NOMO-1 treated with dmso at 0.1 percent for 144 hours (cell line): ENCODE measurements around the gene SCUBE2.

Experiments used
- DNase-seq: peaks from one replicate; lab custom pipeline; 2025; ENCODE audit not compliant: unreplicated experiment; lab: John Stamatoyannopoulos, UW

SCUBE2 gene

DNA sequence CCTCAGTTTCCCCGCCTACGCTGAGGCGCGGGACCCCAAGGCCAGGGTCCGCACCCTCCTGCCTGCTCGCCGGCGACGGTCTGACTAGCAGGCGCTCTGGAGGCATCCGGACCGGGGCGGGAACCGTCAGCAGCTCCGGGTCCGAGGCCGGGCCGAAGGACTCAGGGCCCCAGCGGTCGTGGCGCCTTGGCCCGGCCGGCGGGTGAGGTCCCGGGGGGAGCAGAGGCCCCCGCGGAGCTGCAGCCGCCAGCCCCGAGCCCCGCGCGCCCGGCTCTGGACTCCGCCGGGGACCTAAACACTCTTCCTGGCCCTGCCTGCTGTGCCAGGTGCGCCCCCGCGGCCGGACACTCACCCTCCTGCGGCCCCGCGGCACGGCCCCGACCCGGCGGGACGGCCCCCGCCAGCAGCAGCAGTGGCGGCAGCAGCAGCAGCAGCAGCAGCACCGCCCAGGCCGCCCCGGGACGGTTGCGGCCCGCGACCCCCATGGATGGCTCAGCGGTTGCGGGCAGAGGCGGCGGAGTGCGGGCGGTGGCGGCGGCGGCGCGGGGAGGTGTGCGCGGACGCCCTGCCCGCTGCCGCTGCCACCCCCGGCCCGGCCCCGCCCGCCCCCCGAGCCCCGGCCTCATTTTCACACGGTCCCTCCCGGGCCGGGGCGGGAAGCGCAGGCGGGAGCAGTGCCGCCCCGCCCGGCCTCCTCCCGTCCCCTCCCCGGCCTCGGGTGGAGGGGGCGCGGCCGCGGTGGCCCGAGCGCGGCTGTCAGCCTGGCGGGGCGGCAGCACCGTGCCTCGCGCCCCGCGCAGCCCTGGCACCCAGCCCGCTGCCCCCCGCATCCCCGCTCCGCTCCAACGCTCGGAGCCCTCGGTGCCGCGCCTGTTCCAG lies at the start of gene SCUBE2:
SCUBE2 (minus strand) TSS at position 556 of the 879 bp plus-strand sequence; CDS start at position 485, 71 bp downstream.
- DNase-seq: no peak

- DNase-seq: no peak
Observed at GRCh38 chr11:9141186-9141585, 49.8 kb upstream of the SCUBE2 start.

GRCh38 chr11:9139628-9140357 lies 48.4 kb upstream of the SCUBE2 start:
- DNase-seq: no peak

DNA sequence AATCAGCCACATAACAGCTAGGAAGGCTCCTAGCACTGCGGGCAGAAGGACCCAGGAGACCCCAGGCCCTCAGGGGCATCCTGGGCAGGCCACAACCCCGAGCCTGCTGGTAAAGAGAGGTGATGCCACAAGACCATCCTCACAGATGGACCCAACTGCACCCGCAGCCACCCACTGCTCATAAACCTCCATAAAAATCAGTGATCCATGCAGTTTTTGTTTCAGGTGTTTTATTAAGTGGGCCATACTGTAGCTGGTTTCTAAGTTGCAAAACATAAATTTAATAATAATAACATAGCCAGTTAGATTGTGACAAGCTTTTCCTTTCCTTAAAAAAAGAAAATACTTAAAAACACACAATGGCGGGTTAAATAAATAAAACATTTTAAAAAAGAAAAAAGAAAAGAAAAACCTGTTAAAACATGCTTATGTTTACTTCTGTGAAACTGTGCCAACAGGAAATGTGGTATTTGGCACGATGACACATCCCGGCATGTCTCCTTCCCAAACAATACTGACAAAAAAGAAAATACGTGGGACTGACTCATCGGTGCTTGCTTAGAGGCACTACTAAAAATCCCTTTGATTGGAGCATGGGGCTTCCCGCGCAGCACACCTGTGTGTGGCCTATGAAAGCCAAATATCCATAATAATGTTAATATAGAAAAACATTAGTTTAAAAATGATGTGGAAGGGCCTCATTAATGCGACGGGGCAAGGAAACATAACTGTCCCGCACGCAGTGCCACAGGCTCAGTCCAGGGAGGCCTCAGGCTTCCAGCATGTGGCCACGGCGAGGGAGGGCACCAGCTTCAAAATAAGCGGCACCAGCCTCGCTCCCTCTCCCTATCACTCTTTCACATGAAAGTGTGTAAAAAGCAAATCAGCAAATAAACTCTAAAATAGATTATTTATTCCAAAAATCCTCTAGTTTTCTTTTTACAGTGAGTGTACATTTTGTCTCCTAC lies 47.5 kb upstream of the SCUBE2 start:
- no peak for DNase-seq

DNA sequence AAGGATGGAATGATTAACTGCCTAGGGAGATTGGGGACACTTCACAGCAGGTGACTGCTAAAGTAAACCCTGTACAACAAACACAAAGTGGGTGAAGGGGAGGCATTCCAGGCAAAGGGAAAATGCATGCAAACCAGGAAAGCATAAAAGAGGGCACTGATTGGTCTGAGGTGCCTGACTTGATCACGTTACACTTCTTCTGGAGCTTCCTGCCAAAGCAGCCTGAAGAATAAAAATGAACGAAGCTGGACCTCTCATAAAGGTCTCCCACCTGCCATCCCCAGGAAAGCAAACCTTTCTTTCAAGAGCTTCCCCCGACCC lies 46.7 kb upstream of the SCUBE2 start:
- no peak for DNase-seq

GRCh38 chr11:9137293-9138132 lies 46.1 kb upstream of the SCUBE2 start:
- peak; percentile 40 for DNase-seq

DNA sequence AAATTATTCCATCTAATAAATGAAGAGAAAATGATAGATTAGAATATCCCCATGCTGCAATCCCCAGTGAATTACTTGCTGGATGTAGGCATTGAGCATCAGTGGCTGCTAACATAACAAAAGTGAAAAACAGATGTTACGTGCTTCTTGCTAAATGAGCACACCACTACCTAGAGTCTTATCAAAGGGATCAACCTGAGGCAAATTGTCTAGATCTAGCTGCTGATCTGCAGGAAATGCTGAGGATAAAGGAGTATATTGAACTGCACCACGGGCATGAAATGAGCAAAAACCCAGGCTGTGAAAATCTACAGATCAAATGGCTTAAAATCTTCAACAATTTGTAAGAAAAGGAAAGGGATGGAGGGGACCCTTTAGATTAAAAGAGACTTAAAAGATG lies 45.3 kb upstream of the SCUBE2 start:
- DNase-seq: no peak

DNA sequence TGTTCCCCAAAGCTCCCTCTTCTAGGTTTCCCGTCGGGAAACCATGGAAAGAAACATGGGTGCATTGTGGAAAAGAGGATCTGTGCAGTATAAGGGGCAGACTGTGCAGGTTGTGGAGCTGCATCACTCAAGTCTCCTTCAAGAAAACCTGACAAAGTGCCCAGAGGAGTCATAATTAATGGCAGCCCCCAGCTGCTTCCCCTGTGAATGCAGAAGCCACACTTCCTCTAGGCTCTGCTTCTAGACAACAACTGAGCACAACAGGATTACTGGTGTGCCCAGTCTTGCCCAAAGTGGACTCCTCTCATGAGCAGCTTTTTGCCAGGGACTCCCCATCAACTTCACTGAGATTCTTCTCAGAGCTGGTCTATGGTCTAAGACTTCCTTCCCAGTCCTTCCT lies 42.6 kb upstream of the SCUBE2 start:
- no peak for DNase-seq

DNA sequence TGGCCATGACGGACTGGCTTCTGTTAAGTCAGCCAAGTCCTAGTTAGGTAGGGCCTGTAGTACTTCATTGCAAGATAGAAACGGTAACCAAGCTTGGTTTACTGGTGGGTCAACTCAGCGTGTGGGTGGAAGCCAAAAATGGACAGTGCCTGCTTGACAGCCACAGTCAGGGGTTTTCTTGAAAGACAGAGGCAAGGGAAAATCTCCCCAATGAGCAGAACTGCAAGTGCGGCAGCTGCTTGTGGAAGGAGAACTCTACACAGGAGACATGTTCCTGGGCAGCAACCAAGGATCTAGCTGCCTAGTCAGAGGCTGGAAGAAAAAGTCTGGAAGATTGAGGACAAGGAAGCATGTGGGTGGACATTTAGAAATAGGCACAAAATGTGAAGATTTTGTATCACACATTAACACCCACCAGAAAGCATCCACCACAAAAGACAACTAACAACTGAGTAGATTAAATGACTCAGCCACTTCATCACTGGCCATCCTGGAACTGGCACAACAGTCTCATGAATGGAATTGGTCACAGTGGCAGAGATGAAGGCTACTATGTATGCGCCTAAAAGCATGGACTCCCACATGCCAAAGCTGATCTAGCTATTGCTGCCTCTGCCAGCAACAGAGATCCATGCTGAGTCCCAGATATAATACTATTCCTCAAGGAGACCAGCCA lies 40.9 kb upstream of the SCUBE2 start:
- DNase-seq: no peak

GRCh38 chr11:9130297-9130696 lies 38.9 kb upstream of the SCUBE2 start:
- DNase-seq: peak; percentile 56

DNA sequence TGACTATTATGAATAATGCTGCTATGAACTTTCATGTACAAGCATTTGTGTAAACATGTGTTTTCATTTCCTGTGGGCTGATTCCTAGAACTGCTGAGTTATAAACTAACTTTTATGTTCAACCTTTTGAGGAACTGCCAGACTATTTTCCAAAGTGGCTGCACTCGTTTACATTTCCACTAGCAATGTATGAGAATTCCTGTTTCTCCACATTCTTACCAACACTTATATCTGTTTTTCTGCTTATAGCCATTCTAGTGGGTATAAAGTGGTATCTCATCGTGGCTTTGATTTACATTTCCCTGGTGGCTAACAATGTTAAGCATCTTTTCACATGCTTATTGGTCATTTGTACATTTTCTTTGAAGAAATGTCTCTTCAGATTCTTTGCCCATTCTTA lies 35.2 kb upstream of the SCUBE2 start:
- DNase-seq: no peak

GRCh38 chr11:9125185-9125886 lies 33.9 kb upstream of the SCUBE2 start:
- no peak for DNase-seq

DNA sequence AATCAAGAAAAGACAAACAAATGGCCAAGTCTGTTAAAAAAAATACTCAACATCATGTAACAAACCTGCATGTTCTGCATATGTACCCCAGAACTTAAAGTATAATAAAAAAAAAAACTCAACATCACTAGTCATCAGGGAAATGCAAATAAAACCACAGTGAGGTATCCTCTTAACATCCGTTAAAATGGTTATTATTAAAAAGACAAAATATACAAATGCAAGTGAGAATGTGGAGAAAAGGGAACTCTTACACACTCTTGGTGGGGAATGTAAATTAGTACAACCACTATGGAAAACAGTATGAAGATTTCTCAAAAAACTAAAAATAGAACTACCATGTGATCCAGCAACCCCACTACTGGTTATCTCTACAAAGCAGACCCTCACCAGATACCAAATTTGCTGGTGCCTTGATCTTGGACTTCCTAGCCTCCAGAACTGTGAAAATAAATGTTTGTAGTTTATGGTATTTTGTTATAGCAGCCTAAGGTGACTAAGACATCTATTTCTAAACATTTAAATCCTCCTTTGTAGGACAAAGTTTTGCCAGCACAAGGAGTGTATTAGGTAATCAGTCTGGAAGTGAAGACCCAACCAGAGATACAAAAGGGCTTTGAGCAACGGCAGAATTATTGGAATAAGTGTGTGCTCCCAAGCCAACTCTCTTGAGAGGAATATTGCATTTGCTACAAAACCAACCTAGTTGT lies 32.4 kb upstream of the SCUBE2 start:
- DNase-seq: no peak

- no peak for DNase-seq
Observed at GRCh38 chr11:9121469-9121796, 30.0 kb upstream of the SCUBE2 start.

DNA sequence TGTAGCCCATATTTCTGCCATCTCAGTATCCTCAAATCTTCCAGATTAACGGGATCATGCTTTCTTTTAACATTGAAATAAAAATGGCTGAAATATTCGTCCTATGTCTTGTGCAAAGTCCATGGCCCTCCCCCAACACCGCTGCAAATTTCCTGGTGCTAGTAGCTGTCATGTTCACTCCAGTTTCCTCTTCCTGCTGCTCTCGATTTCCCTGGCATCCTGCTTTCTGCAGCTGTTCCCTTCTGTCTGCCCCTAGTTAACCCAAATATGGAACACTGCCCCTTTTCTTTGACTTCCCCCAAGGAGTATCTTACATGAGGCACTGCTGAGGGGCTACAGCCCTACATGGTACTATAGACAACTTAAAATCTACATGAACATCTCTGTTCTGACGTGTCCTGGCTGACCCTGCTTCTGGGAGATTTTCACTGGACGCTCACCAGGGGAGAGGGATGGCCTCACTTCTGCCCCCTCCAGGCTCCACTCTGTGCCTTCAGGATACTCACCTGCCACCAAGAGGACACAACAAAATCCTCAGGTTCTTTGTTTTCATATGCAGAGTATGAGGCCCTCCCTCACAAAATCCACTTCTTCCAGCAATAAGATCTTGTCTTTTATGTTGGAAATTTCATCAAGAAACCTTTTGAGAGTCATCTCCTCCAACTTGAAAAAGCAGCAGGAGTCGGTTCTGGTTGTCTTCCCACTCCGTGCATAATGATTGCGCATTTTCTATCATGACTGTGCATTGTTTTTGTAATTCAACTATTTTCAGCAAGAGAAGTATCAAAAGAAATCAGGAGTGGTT lies 29.5 kb upstream of the SCUBE2 start:
- no peak for DNase-seq

DNA sequence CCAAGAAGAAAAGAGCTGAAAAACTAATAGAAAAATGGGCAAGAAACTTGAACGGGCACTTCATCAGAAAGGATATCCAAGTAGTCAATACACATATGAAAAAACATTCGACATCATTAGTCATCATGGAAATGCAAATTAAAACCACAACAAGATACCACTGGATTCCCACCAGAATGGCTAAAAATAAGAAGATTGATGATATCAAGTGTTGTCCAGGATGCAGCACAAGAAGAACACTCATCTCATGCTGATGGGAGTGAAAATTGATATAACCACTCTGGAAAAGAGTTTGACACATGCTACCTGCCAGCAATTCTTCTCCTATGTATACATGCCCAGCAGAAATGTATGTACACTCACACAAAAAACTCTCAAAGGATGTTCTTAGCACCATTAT lies 26.9 kb upstream of the SCUBE2 start:
- no peak for DNase-seq

DNA sequence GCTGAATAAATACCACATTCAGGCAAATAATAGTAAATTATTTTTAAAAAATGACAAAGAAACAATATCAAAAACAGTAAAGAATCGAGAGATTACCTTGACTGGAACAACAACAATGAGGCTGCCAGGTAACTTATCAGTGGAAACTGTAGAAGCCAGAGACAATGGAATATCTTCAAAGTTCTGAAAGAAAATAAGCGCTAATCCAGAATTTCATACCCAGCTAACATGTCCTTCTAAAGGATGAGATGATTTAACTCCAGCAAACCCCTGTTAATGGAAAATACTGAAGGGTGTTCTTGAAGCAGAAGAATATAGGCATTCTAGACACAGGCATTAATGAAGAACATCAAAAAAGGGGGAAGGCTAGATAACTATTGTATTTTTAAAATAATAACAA lies 20.7 kb upstream of the SCUBE2 start:
- DNase-seq: no peak
